PC-9 (cell line): ENCODE results near the gene MED16.
"Not testable (repeated sequence)": the region's sequence is repeated elsewhere in the genome, so short reads cannot be mapped to it uniquely, and the experiment has no call there.

Source experiments
- EZH2 ChIP-seq: fragments of 200-600 bp; sonication (generic); IDR thresholded peaks from 2 replicates; pipeline ENCODE4 v1.8.0; 2017; ENCODE audit warnings: antibody characterized with exemption, low read depth
- TF ChIP-seq, protein P1 (sequence below): fragments of 200-600 bp; sonication (generic); conservative IDR thresholded peaks from 2 replicates; pipeline ENCODE4 v1.6.1; 2017; ENCODE audit warnings: mixed run types, antibody characterized with exemption, mild to moderate bottlenecking, moderate library complexity

GRCh38 chr19:820212-820611 is 72.8 kb downstream of the MED16 start:
- not testable (repeated sequence) for TF ChIP-seq EZH2
- TF ChIP-seq, protein P1, sequence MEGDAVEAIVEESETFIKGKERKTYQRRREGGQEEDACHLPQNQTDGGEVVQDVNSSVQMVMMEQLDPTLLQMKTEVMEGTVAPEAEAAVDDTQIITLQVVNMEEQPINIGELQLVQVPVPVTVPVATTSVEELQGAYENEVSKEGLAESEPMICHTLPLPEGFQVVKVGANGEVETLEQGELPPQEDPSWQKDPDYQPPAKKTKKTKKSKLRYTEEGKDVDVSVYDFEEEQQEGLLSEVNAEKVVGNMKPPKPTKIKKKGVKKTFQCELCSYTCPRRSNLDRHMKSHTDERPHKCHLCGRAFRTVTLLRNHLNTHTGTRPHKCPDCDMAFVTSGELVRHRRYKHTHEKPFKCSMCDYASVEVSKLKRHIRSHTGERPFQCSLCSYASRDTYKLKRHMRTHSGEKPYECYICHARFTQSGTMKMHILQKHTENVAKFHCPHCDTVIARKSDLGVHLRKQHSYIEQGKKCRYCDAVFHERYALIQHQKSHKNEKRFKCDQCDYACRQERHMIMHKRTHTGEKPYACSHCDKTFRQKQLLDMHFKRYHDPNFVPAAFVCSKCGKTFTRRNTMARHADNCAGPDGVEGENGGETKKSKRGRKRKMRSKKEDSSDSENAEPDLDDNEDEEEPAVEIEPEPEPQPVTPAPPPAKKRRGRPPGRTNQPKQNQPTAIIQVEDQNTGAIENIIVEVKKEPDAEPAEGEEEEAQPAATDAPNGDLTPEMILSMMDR, result not testable (repeated sequence)
